OCI-M1 (cell line): Measurements from ENCODE around the gene SCGB3A1.
A peak's percentile ranks its signal among the peaks of the same experiment; 100 is the strongest.

ENCODE experiments used
- DNase-seq: peaks from one replicate; lab custom pipeline; 2025; lab: John Stamatoyannopoulos, UW

SCGB3A1 gene

DNA sequence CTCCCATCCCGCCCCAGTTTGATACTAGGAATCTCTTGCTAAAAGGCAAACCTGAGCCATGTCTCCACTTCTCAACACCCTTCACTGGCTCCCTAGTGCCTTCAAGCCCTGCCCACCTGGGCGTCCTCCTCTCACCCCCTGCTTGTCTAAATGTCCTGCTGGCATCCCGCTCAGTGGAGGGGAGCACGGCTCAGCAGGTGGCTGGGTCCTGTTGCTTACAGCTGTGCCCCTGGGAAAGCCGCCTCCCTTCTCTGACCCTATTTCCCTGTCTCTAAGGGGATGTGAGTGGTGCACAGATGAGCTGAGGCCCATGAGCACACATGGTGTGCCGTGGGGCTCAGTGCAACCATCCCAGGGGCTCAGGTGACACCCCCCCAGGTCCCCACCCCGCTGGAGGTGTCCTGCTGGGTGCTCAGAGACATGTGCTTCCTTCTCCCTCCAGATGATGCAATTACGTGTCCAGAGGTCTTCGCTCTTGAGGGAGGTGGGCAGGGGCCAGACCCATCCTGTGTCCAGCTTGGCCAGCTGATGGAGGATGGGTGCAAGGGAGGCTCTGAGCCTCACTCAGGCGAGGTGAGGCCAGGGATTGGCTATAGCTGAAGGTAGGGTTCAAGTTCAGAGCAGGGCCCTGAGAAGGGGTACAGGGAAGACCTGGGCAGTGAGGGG, 34.0 kb upstream of the SCGB3A1 start:
- no peak for DNase-seq

DNA sequence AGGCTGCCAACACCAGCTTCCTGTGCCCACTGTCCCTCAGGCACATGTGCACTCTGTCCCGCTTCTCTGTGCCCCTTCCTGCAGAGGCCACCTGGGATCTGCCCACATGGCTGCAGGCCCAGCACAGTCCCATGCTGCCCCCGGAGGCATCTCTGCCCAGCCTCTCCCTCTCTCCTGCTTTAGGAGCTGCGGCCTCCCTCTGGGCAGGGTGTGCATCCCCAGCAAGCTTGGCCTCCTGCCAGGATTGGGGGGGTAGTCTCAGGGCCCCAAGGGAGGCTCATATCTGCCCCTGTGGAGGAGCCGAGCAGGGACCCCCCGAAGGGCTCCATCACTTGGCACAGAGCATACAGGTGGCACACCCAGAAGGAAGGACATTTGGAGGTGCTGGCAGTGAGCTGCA, 33.3 kb upstream of the SCGB3A1 start:
- no peak for DNase-seq

DNA sequence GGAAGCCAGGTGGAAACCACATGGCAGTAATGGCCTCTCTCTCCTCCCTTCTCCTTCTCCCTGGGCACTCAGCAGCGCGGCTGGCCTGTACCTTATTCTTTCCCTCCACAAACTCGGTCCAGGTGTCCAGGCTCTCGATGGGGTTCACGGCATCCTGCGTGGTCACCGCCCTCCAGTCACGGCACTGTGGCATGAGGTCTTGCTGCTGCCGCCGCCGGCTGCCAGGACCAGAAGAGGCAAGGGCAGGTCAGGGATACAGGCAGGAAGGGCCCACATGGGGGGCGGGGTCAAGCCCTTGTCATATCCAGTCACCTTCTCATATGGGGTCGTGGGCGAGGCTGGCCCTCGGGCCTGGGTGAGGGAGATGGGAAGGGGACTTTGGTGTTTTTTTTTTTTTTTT, 32.5 kb upstream of the SCGB3A1 start:
- DNase-seq: no peak

DNA sequence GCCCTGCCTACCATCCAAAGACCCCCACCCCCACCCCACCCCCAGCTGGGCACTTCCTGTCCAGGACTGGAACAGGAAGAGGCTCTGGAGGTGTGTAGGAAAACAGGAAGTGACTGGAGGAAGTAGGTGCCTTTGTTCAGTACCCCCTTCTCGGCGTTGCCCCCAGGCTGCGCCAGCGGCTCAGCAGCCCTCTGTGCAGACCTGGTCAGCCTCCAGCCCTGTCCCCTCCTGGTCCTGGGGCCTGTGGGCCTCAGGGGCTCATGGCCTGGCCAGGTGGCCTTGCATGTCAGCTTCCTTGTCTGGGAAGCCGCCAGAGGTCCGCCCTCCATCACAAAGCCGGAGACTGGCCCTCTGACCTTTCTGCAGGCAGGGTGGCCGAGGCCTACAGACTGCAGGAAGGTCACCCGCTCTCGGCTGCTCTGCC, 32.1 kb upstream of the SCGB3A1 start:
- DNase-seq: no peak

DNA sequence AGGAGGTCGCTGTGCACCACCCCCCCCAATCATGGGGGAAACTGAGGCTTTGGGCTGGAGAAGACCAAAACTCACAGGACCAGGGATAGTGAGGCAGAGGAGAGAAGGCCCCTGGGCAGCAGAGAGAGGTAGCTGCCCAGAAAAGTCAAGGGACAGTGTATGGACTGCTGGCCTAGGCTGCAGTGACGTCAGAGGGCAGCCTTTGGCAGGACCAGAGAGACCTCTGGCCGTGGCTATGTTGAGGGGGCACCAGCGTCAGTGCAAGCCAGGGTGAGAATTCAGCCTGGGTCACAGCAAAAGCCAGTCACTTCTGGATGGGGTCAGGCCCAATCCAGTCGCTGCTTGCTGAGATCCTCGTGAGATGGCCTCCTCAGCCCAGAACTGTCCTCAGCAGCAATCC, 31.6 kb upstream of the SCGB3A1 start:
- no peak for DNase-seq

DNA sequence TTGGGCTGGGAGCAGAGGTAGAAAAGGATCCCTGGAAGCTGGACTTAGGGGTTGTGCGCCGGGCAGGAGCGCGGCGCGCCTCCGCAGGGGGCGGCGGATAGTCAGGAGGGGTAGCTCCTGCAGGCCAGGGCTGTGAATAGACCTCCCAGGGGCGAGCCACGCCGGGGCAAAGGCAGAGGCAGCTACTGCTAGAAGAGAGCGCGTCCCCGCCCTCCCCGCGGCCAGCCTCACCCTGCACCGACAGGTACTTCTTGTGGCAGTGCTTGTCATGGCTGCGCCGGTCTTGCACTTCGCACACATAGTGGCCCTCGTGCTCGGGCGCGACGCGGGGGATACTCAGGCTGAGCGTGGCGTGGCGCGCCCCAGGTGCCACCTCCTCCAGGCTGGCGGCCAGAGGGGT, 30.0 kb upstream of the SCGB3A1 start:
- no peak for DNase-seq

DNA sequence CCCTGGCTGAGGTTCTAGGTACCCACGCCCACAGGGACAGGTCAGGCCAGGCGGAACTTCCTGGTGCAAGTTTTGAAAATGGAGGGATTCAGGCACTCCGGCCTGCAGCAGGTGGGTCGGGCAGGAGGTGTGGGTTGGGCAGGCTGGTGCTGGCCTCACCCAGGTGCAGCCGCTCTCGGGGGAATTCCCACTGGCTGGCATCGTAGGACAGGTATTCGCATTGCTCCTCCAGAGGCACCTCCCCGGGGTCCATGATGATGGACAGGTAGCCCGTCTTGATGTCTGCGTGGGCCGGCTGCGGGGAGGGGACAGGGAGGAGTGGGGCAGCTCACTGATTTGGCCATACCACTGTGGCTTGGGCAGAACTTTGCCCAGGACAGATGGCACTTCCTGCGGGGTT, 28.7 kb upstream of the SCGB3A1 start:
- no peak for DNase-seq

DNA sequence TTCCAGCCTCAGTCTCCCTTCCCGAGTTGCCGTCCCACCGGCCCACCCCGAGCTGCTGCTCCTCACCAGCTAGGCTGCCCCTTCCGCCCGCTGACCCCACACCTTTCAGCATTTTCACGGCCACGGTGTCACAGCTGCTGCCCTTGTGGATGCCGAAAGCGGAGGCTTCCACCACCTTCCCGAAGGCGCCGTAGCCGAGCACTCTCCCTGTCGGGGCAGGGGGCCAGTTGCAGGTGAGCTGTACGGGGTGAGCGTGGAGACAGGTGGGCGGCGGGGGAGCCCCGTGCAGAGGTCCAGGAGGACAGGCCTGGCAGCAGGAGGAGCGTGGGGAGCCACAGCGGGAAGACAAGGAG, 28.2 kb upstream of the SCGB3A1 start:
- no peak for DNase-seq

DNA sequence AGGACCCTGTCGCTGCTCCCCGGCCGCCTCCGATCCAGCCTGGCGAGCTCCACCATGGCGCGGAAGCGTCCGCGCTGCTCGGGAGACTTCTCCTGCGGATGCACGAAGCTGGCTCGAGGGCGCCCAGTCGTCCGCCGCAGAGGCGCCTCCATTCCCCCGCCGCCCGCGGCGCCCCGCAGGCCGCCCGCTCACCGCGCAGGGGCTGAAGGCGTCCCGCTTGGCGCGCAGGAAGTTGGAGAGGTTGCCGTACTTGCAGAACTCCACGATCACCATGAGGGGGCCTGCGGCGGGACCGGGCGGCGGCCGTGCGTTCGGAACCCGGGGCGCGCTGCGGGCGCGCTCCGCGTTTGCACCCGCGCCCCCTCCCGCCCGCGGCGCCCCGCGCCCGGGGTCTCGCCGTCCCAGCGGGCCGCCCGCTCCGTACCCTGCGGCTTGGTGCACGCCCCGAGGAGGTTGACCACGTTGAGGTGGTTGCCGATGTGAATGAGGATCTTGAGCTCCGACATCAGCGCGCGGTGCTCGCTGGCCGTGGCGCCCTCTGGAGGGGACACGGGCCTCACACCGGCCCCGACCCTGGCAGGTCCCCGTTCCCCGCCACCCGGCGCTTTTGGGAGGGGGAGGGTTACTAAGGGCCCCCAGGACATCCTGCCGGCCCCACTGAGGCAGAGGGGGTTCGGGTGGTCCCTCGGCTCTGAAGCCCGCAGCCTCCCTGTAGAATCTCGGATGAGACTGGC, 27.7 kb upstream of the SCGB3A1 start:
- peak; percentile 53 for DNase-seq

DNA sequence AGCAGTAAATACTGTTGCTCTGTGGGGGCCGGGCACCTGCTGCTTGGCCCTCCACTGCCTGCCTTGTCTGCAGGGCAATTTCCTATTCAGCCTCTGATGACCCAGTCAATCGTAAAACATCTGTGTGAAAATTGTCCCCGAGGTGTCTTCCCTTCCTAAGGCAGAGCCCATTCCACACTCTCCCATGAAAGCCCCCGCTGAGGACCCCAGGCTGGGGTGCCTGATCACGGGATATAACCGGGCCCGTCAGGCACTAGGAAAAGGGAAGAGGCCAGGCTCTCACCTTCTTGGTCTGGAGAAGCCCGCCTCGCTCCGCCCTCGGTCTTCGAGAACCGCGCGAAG, 27.2 kb upstream of the SCGB3A1 start:
- DNase-seq: peak; percentile 48

DNA sequence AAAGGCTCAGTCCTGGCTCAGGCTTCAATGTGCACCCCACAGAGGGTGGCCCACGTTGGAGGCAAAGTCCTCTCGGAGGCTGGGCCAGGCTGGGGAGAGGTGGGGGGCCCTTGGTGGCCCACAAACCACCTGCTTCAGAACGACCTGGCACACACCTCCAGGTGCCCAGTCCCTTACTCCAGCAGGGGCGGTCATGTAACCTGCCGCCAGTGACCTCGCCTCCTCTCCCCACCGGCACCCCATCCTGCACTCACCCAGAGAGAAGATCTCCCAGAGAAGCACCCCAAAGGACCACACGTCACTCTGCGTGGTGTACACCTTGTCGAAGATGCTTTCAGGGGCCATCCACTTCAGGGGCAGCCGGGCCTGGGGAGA, 22.5 kb upstream of the SCGB3A1 start:
- no peak for DNase-seq

DNA sequence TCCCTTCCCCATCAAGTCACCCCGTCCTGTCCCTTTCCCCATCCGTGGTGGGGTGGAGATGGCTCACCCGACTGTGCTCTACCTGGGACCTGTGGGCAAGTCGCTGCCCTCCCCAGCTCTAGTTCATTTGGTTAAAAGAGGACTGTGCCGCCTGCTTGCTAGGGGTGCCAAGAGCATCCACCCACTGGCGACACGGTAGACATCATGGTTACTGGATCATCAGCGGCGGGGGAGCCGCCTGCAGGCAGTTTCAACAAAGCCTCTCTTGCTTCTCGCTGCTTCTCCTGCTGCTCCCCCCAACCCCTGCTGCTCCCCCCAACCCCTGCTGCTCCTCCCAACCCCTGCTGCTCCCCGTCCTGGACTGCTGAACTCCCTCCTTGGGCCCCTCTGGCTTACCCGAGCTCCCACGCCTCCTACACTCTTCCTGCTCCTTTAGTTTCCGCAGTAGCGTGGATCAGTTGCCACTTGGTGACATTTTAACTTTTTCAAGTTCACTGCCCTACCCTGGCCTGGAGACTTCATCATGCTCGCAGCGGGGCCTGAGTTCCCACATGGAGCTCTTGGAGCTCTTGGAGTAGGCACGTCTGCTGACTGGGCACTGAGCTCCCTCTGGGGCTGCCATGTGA, 22.0 kb upstream of the SCGB3A1 start:
- DNase-seq: no peak

DNA sequence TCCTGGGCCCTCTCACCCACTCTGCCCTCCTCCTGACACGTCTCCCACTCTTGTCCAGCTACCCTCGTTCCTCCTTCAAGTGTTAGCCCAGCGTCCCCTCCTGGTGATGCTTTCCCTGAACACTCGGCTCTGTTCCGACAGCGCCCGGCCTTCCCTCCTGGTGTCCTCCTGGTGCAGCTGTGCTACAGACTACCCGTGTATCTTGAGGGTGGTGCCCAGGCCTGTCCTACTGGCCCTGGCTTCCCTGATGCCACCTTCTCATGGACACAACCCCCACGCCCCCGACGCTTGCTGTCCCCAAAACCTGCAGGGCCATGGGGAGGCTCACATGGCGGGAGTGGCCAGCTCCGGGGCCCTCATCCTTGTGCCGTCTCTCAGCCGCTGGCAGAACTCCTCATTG, 21.4 kb upstream of the SCGB3A1 start:
- DNase-seq: no peak

DNA sequence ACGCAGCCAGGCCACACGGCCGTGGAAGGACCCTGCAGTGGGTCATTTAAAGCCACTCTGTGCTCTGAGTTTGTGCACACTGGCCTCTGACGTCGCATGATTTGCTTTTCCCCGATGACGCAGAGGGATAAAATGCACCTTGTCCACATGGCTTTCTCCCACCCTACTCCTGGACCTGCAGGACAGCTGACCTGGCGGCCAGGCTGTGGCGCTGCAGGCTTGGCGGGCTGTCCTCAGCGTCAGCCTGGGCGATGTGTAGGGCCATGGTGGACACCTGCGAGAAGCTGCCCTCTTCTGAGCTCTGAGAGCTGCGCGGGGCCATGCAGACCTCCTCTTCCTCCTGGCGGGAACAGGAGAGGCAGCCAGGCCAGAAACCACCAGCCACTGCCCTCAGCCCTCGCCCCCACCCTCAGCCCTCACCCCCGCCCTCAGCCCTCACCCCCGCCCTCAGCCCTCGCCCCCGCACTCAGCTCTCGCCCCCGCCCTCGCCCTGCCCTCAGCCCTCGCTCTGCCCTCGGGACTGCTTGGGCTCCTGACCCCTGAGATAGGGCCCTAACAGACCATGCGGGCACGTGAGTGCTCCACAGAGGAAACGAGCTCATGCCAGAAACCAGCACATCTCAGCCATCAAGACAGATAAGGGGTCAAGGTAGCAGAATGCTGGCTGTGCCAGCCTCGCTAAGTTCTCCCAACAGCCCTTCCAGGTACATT, 20.0 kb upstream of the SCGB3A1 start:
- peak; percentile 33 for DNase-seq

DNA sequence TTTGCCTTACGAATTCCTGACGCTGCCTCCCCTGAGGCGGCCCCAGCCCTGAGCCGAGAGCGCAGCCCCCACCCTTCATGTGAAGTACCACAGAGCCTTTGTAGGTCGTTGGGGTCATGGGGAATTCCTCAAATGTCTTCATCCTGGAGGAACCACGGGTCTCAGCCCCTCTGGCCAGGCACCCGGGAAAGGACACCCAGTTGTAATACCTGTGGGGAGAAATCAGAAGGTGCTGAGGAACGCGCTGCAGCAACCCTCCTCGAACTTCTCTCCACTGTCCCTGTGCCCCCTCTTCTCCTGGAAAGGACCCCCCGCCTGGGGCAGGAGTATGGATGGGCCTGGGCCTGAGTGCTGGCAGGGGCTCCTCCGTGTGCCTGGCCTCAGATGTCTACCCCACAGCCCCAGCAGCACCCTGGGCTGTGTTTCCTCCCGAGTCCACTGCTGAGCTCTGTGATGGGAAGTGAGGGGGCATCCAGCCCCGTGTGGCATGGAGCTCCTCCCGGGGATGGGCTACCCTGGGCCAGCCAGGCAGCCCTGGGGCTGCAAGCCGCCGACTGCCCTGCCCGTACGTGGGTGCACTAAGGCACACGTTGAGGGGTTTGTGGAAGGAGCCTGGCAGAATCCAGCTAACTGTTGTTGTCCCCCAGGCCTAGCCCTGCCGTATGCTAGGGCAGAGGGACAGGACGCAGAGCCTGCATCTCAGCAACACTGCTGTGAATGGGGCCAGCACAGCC, 18.7 kb upstream of the SCGB3A1 start:
- DNase-seq: no peak

DNA sequence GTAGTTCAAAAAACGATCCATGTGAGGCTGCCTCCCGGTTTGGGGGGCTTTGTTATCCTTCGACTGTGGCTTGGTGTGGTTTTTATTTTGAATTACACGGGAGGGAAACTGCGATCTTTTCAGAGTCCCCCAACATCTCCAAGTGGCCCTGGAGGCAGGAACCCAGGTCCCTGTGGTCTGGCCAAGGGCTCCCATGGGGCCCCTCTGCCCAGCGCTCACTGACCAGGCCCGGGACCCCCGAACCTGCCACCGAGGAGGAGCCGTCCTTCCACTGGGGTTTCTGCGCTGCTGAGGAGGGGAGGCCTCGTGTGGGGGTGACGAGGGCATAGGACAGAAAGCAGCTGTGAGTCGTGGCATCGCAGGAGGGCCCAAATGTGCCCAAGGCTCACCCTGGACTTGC, 18.1 kb upstream of the SCGB3A1 start:
- DNase-seq: no peak

DNA sequence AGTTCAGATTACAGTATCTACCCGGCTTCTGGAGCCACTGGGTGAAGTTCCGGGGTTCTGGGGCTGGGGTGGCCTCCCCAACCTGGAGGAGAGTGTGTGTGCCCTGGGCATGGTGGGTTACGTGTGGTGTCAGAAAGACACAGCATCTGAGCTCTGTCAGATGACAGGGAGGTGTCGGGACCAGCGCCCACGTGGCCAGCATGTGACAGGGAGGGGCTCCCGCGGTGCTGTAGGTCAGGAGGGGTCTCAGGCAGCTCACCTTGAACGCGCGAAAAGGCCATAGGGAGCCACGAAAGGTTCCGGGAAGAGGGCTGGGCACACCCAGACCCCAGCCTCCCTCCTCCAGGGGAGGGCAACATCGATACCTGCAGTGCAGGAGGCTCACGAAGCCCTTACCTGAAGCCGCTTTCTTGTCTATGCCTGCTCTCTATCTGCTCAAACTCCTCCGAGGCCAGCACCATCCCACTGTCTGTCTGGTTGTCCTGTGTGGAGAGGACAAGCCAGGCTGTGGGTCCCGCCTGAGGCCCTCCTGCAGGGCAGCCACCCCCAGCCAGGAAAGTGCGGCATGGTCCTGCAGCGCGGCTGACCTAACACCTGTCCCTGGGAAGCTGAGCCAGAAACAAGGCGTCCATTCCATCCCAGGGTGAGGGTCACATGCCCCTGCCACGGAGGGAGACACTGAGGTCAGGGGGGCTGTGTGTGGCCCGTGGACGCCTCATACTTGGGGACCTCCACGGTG, 17.4 kb upstream of the SCGB3A1 start:
- DNase-seq: no peak

DNA sequence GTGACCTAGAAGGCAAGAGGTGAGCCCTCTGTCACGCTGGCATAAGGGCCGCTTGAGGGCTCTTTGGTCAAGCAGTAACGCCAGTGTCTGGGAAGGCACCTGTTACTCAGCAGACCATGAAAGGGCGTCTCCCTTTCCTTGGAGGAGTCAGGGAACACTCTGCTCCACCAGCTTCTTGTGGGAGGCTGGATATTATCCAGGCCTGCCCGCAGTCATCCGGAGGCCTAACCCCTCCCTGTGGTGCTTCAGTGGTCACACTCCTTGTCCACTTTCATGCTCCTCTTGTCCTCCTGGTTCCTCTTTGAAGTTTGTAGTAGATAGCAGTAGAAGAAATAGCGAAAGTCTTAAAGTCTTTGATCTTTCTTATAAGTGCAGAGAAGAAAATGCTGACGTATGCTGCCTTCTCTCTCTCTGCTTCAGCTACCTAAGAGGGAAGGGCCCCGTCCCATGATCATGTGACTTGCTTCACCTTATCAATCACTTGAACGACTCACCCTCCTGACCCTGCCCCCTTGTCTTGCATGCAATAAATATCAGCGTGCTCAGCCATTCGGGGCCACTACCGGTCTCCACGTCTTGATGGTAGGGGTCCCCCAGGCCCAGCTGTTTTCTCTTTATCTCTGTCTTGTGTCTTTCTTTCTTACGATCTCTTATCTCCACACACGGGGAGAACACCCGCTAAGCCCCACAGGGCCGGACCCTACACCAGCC, 16.7 kb upstream of the SCGB3A1 start:
- DNase-seq: peak; percentile 63

DNA sequence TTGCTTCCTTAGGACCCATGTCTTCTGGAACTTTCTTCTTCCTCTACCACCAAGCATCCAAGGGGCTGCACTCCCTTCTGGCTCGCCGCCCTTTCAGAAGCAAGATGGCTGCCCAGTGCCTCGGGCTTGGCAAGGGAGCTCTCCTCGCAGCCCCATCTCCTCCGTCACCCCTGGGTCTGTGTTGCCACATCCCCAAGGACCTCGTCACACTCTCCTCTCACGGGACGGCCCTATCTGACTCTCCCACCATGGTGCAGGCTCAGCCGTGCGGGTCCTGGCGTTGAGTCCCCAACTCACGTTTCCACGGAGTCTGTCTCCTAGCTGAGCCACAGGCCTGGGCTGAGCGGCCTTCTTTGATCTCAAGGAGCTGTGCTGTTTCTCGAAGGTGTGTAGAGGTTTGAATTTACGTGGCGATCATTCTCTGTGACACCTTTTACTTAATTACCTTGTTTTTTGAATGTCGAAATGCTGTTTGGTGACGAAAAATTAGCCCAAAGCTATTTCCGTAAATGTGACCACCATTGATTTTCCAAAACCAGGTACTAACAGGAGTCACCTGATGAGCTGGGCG, 15.0 kb upstream of the SCGB3A1 start:
- DNase-seq: no peak

DNA sequence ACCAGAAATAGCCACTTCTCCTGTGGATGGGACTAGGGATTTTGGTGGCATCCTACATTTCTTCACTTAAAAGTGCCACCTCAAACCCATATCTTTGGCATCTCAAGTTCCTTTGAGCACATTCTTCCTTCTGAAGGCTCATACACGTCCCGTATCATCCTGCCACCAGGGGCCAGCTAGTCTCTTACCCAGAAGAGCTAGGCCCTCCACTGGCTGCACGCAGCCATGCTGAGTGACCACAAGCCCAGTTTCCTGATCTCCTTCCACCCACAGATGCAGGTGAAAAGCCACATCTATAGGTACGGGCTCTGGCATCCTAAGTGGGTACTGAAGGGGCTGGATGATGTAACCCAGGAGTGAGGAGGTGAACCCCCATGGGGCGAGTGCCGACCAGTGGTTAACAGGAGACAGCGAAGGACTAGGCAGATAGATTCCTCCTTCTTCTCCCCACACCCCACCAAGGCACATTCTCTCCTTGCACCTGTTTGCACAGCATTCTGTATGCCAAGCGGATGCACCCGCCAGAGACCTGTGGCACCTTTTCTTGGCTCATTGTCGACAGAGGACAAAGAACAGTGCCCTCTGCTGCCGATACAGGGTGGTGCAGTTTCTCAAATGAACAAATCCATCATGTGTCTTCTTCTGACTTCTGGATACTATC, 14.4 kb upstream of the SCGB3A1 start:
- peak; percentile 82 for DNase-seq
